Mesothelial cell of epicardium (in vitro differentiated cells): ENCODE measurements around the gene COPG2. TPM values are rescaled to one million over a fixed set of nuclear protein-coding genes. Genes with fewer than 3 reads are reported as not detected.
"Not testable (repeated sequence)": the region's sequence is repeated elsewhere in the genome, so short reads cannot be mapped to it uniquely, and the experiment has no call there.

Experiments used
- DNase-seq, 2 experiments: peaks; one replicate each; pipeline ENCODE4 v3.0.0; 2021; ENCODE audit warnings: low spot score in 2 of 2; ENCODE audit not compliant: unreplicated experiment in 2 of 2
- H3K27ac Mint-ChIP-seq: 2 replicates; pipeline ENCODE4 v1.8.0; 2021; ENCODE audit warnings: mixed read lengths
- H3K27me3 Mint-ChIP-seq: 2 replicates; pipeline ENCODE4 v1.8.0; 2021; ENCODE audit warnings: low read depth, mixed read lengths
- H3K36me3 Mint-ChIP-seq: 2 replicates; pipeline ENCODE4 v1.8.0; 2021; ENCODE audit warnings: mixed read lengths
- H3K4me1 Mint-ChIP-seq: 2 replicates; pipeline ENCODE4 v1.8.0; 2021; ENCODE audit warnings: mixed read lengths
- H3K4me3 Mint-ChIP-seq: 2 replicates; pipeline ENCODE4 v1.8.0; 2021; ENCODE audit warnings: mild to moderate bottlenecking, moderate library complexity, mixed read lengths
- H3K9me3 Mint-ChIP-seq: 2 replicates; pipeline ENCODE4 v1.8.0; 2021; ENCODE audit warnings: mixed read lengths
- CTCF ChIP-seq: fragments of 200-600 bp; sonication (generic); IDR thresholded peaks from one replicate; pipeline ENCODE4 v1.5.0; 2021; ENCODE audit warnings: antibody characterized with exemption; ENCODE audit not compliant: unreplicated experiment
- total RNA-seq: library from RNA; stranded (reverse); gene quantifications from 3 replicates; pipeline ENCODE4 v1.2.1, GENCODE V29; 2021

Gene COPG2
- total RNA-seq, 1 donor from 2014 or later, result 54.1 TPM

- Mint-ChIP-seq H3K27me3 (no peaks in the 10 kb centered on the region), H3K4me3 (no peak overlapping the region), H3K9me3 (peaks cover 14% of the 10 kb centered on the region), H3K36me3 (peaks cover 72% of the 10 kb centered on the region), H3K27ac (no peak overlapping the region), H3K4me1 (no peaks in the 10 kb centered on the region)
- TF ChIP-seq CTCF, result no peak
- DNase-seq, result no peak
Measured at GRCh38 chr7:130614449-130614848, 54.1 kb downstream of the COPG2 start.

GRCh38 chr7:130611218-130611617 is 57.3 kb downstream of the COPG2 start:
- no peaks in the 10 kb centered on the region for H3K27me3 Mint-ChIP-seq
- peaks cover 19% of the 10 kb centered on the region for H3K9me3 Mint-ChIP-seq
- no peak overlapping the region for H3K4me3 Mint-ChIP-seq
- no peaks in the 10 kb centered on the region for H3K4me1 Mint-ChIP-seq
- no peak overlapping the region for H3K27ac Mint-ChIP-seq
- DNase-seq, result no peak
- no peak for TF ChIP-seq CTCF
- peaks cover 81% of the 10 kb centered on the region for H3K36me3 Mint-ChIP-seq

GRCh38 chr7:130607066-130607465 is 61.5 kb downstream of the COPG2 start:
- H3K4me3 Mint-ChIP-seq, H3K27ac Mint-ChIP-seq, DNase-seq, H3K27me3 Mint-ChIP-seq, H3K4me1 Mint-ChIP-seq: not testable (repeated sequence)
- H3K9me3 Mint-ChIP-seq, result peaks cover 21% of the 10 kb centered on the region
- H3K36me3 Mint-ChIP-seq, result peaks cover 84% of the 10 kb centered on the region

- no peaks in the 10 kb centered on the region for H3K27me3 Mint-ChIP-seq
- no peak overlapping the region for H3K4me3 Mint-ChIP-seq
- no peak for DNase-seq
- TF ChIP-seq CTCF, result no peak
- H3K9me3 Mint-ChIP-seq, result peaks cover 26% of the 10 kb centered on the region
- no peak overlapping the region for H3K27ac Mint-ChIP-seq
- H3K4me1 Mint-ChIP-seq, result no peaks in the 10 kb centered on the region
- peaks cover 86% of the 10 kb centered on the region for H3K36me3 Mint-ChIP-seq
Measured at GRCh38 chr7:130606161-130606560, 62.4 kb downstream of the COPG2 start.

GRCh38 chr7:130598056-130598455 is 70.5 kb downstream of the COPG2 start:
- TF ChIP-seq CTCF, result no peak
- DNase-seq, result no peak

GRCh38 chr7:130595986-130596385 is 72.6 kb downstream of the COPG2 start:
- Mint-ChIP-seq H3K9me3 (peaks cover 6% of the 10 kb centered on the region), H3K27me3 (no peaks in the 10 kb centered on the region), H3K27ac (no peak overlapping the region), H3K36me3 (peaks cover 40% of the 10 kb centered on the region), H3K4me3 (no peak overlapping the region), H3K4me1 (no peaks in the 10 kb centered on the region)
- DNase-seq, result no peak
- TF ChIP-seq CTCF, result no peak

More at GRCh38 chr7:130598056-130598455, 70.5 kb downstream of the COPG2 start:
- Mint-ChIP-seq H3K27ac (no peak overlapping the region), H3K27me3 (no peaks in the 10 kb centered on the region), H3K4me3 (no peak overlapping the region), H3K36me3 (peaks cover 53% of the 10 kb centered on the region), H3K4me1 (no peaks in the 10 kb centered on the region), H3K9me3 (peaks cover 11% of the 10 kb centered on the region)
